Body of pancreas (tissue), 4 donors: Measurements from ENCODE around the gene EFHC2. TPM values are rescaled to one million over a fixed set of nuclear protein-coding genes. Genes with fewer than 3 reads are reported as not detected.
A peak's percentile ranks its signal among the peaks of the same experiment; 100 is the strongest.

Experiments used
- ATAC-seq: fragments of 150-250 bp; one replicate; pipeline ENCODE4 v1.9.1; 2016
- DNase-seq, 4 donors: peaks; one replicate each; pipeline ENCODE4 v3.0.0-alpha.2; 2019
- H3K27ac ChIP-seq, 4 donors: fragments of 200-600 bp; sonication (generic); 1 replicate in 3 of 4; 2 replicates in 1 of 4; pipeline versions ENCODE4 v1.5.1 to v1.6.1; 2016 to 2019; ENCODE audit warnings: mild to moderate bottlenecking in 1 of 4, mixed read lengths in 1 of 4, moderate library complexity in 1 of 4
- H3K27me3 ChIP-seq, 2 donors: fragments of 200-600 bp; sonication (generic); one replicate each; pipeline ENCODE4 v1.6.0; 2016; ENCODE audit warnings: mild to moderate bottlenecking in 1 of 2
- H3K36me3 ChIP-seq, 2 donors: fragments of 200-600 bp; sonication (generic); replicated peaks in 1 of 2; 2 replicates each; pipeline ENCODE4 v1.5.1; 2016; ENCODE audit warnings: low read depth in 2 of 2; ENCODE audit not compliant: insufficient read depth in 1 of 2
- H3K4me1 ChIP-seq: fragments of 200-600 bp; sonication (generic); one replicate; pipeline ENCODE4 v1.6.0; 2016
- H3K4me3 ChIP-seq, 2 donors: fragments of 200-600 bp; sonication (generic); 1 replicate in 1 of 2; 2 replicates in 1 of 2; pipeline ENCODE4 v1.5.1; 2016 to 2019
- H3K9me3 ChIP-seq, 3 donors: fragments of 200-600 bp; sonication (generic); 1 replicate in 2 of 3; 2 replicates in 1 of 3; pipeline ENCODE4 v1.5.1; 2016
- POLR2A ChIP-seq, 3 donors: fragments of 450-650 bp; IDR thresholded peaks; one replicate each; pipeline ENCODE4 v1.6.1; 2016; ENCODE audit warnings: antibody characterized with exemption in 3 of 3, mild to moderate bottlenecking in 2 of 3
- WGBS, 2 donors: methylation state at CpG; one replicate each; pipeline ENCODE4 v1.1.5; 2017; 5-methylcytosine and 5-hydroxymethylcytosine counted together
- intact Hi-C: fragments of 100-400 bp; cut with DNase I; formaldehyde crosslinking; loops from one replicate; pipeline ENCODE4 v1.15.1; 2023
- total RNA-seq, 2 donors: library from RNA; depleted of rRNA; stranded (reverse); fragments of >200 nt; gene quantifications; one replicate each; pipeline ENCODE4 v1.1.0, GENCODE V29; 2016
- TF ChIP-seq, protein P1 (sequence below), 7 experiments: fragments of 450-650 bp in 4 of 7; fragments of 200-600 bp in 3 of 7; sonication (generic) in 3 of 7; IDR thresholded peaks; one replicate each; pipeline ENCODE4 v1.5.1; 2016 to 2019; ENCODE audit warnings: antibody characterized with exemption in 7 of 7

The EFHC2 gene
- total RNA-seq, 2 donors from 2014 or later, result 2.1 TPM; not detected in 1

DNA sequence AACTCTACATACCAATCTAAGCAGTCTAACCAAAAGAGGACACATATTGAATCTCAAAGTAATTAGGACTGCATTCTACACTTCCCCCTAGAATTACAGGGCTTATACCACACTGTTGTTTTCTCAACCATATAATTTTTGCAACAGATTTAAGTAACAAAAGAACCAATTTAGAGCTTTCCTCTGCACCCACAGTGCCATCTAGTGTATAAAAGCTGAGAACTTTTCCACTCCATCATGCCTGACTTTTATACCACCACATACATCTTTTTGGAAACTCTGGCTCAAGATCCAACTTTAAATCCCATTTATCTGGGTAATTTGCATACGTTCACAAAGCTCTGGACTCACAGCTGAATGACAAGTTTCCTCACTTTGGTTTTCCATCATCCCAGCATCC lies 99.5 kb downstream of the EFHC2 start:
- Histone ChIP-seq H3K9me3 (no peaks in the 10 kb centered on the region), H3K36me3 (no peaks in the 10 kb centered on the region), H3K27ac (no peak overlapping the region), H3K27me3 (no peaks in the 10 kb centered on the region), H3K4me3 (no peak overlapping the region), H3K4me1 (no peaks in the 10 kb centered on the region)
- no peak for TF ChIP-seq POLR2A (IDR thresholded peaks at IDR 0.05)
- TF ChIP-seq, protein P1, sequence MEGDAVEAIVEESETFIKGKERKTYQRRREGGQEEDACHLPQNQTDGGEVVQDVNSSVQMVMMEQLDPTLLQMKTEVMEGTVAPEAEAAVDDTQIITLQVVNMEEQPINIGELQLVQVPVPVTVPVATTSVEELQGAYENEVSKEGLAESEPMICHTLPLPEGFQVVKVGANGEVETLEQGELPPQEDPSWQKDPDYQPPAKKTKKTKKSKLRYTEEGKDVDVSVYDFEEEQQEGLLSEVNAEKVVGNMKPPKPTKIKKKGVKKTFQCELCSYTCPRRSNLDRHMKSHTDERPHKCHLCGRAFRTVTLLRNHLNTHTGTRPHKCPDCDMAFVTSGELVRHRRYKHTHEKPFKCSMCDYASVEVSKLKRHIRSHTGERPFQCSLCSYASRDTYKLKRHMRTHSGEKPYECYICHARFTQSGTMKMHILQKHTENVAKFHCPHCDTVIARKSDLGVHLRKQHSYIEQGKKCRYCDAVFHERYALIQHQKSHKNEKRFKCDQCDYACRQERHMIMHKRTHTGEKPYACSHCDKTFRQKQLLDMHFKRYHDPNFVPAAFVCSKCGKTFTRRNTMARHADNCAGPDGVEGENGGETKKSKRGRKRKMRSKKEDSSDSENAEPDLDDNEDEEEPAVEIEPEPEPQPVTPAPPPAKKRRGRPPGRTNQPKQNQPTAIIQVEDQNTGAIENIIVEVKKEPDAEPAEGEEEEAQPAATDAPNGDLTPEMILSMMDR (IDR thresholded peaks at IDR 0.05), result peak; percentile 21 to 73 (median 58)
- WGBS, 2 donors, result 0 to 14% methylated on average over 1 of the region's 1 CpG
- DNase-seq, result peak in 1 of 4 donors; percentile 6
- intact Hi-C loops, result no loop called here
- peak; percentile 33 for ATAC-seq

DNA sequence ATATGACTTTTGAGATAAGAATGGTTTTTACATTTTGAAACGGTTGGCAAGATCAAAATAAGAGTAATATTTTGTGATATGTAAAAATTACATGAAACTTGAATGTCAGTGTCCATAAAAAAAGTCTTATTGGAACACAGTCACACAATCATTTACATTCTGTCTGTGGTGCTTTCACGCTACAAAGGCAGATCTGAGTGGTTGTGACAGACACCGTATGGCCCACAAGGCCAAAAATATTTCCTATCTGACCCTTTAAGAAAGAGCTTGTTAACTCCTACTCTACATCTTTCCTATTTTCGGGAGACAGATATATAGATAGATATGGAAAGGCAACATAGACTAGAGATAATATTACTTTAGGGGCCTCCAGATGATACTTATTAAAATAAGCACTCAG lies 101.9 kb downstream of the EFHC2 start:
- H3K27ac ChIP-seq, result no peak overlapping the region
- TF ChIP-seq, protein P1 (IDR thresholded peaks at IDR 0.05), result no peak
- TF ChIP-seq POLR2A (IDR thresholded peaks at IDR 0.05), result no peak
- intact Hi-C loops, result no loop called here

DNA sequence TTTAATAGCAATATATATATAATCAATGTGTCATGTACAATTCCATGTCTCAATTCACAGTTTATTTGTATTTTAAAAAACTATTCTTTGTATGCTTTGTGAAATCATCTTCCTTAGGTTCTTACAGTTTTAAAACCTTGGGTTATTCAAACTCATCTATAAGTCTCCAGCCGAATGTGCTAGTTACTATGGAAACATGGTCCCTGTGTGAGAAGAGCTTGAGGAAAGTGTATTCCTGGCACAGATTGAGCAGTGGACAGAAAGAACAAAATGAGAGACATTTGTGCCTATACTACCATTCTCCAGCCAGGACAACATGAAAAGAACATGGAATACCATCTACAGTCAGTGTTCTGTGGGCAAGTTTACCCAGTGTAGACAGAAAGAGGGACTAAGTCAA lies 103.4 kb downstream of the EFHC2 start:
- Histone ChIP-seq H3K27me3 (no peaks in the 10 kb centered on the region), H3K4me1 (no peaks in the 10 kb centered on the region), H3K27ac (no peak overlapping the region), H3K9me3 (no peaks in the 10 kb centered on the region), H3K4me3 (no peak overlapping the region), H3K36me3 (no peaks in the 10 kb centered on the region)
- DNase-seq (no peak), ATAC-seq (no peak)
- 78 to 83% methylated on average over 1 of the region's 1 CpG for WGBS, 2 donors
- intact Hi-C loops, result no loop called here
- no peak for TF ChIP-seq POLR2A (IDR thresholded peaks at IDR 0.05)
- TF ChIP-seq, protein P1 (IDR thresholded peaks at IDR 0.05), result no peak

More for the DNA sequence above, 101.9 kb downstream of the EFHC2 start:
- H3K36me3 ChIP-seq, result no peaks in the 10 kb centered on the region
- no peaks in the 10 kb centered on the region for H3K27me3 ChIP-seq
- H3K4me3 ChIP-seq, result no peak overlapping the region
- H3K9me3 ChIP-seq, result no peaks in the 10 kb centered on the region
- WGBS, 2 donors, result 42 to 53% methylated on average over 4 of the region's 4 CpGs
- no peaks in the 10 kb centered on the region for H3K4me1 ChIP-seq
- ATAC-seq, result no peak
- DNase-seq, result no peak

DNA sequence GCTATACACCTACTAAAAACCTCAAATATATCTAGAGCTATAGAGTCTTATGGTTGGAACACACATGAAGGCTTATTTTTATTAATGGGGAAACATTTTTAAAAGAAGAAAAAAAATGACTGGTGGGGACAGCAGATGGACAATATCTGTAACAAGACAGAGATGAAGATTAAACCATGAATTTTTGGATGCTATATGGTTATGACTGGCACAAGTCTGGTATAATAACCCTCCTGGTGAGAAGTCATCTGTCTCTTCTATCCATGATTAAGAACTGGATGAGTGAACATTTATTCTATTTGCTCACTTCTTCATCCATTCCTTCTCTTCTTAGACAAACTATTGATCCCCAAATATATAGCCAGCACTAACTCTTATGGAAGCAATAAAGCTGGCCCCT lies 104.4 kb downstream of the EFHC2 start:
- Histone ChIP-seq H3K4me3 (no peak overlapping the region), H3K4me1 (peaks cover 8% of the 10 kb centered on the region), H3K9me3 (no peaks in the 10 kb centered on the region), H3K27me3 (no peaks in the 10 kb centered on the region), H3K27ac (no peak overlapping the region), H3K36me3 (no peaks in the 10 kb centered on the region)
- no peak for ATAC-seq
- TF ChIP-seq, protein P1 (IDR thresholded peaks at IDR 0.05), result no peak
- no peak for TF ChIP-seq POLR2A (IDR thresholded peaks at IDR 0.05)
- intact Hi-C loops, result no loop called here
- no peak for DNase-seq

DNA sequence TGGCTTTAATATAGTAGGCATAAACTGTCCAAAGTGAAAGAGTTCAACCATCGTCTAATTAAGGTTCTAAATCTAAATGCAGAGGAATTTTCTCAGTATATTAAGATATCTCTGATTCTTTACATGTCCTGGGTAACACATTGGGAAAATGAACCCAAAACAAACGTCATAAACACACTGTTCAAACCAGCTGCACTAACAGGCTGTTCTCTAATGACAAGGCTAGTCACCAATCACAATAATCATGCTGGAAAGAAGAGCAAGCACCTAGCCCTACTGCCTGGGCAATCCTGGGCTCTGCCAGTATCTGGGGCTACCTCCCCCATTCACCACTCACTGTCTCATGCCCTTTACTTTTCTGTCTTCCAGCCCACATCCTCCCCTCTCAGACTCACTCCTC lies 107.9 kb downstream of the EFHC2 start:
- no peak for DNase-seq
- intact Hi-C loops, result no loop called here
- Histone ChIP-seq H3K27ac (peak overlapping the region in 1 of 4 donors; percentile 4), H3K4me3 (no peak overlapping the region), H3K27me3 (no peaks in the 10 kb centered on the region), H3K4me1 (peaks cover 28% of the 10 kb centered on the region), H3K36me3 (no peaks in the 10 kb centered on the region), H3K9me3 (no peaks in the 10 kb centered on the region)
- peak; percentile 58 for ATAC-seq
- 44 to 54% methylated on average over 2 of the region's 2 CpGs for WGBS, 2 donors
- TF ChIP-seq, protein P1 (IDR thresholded peaks at IDR 0.05), result no peak
- no peak for TF ChIP-seq POLR2A (IDR thresholded peaks at IDR 0.05)
